CD4-positive, alpha-beta memory T cell (primary cell): ENCODE measurements around the gene JPT1. TPM values are rescaled to one million over a fixed set of nuclear protein-coding genes. Genes with fewer than 3 reads are reported as not detected.

Experiments used
- CTCF ChIA-PET: fragments of 350-600 bp; sonication (Branson Sonifier 250); formaldehyde crosslinking; loops from one replicate; lab custom pipeline; 2021; ENCODE audit warnings: inconsistent platforms; ENCODE audit not compliant: partially characterized antibody; lab: Charles Lee
- POLR2A ChIA-PET: fragments of 350-600 bp; sonication (Branson Sonifier 250); formaldehyde crosslinking; loops from one replicate; lab custom pipeline; 2021; ENCODE audit not compliant: partially characterized antibody; lab: Charles Lee
- DNase-seq, 5 donors: peaks; one replicate each; pipeline versions ENCODE4 v3.0.0 to v3.0.0-alpha.2; 2020 to 2022; ENCODE audit warnings: mixed read lengths in 1 of 5
- H3K27ac ChIP-seq: one replicate; pipeline ENCODE4 v1.7.0; 2013; ENCODE audit warnings: low read depth, low read length
- H3K27me3 ChIP-seq: 2 replicates; pipeline ENCODE4 v1.7.0; 2013; ENCODE audit warnings: mild to moderate bottlenecking, low read length, moderate library complexity; ENCODE audit not compliant: insufficient read depth
- H3K36me3 ChIP-seq: 2 replicates; pipeline ENCODE4 v1.7.0; 2013; ENCODE audit warnings: mild to moderate bottlenecking, low read length, moderate library complexity; ENCODE audit not compliant: insufficient read depth
- H3K4me1 ChIP-seq: 2 replicates; pipeline ENCODE4 v1.7.0; 2013; ENCODE audit warnings: mild to moderate bottlenecking, low read length, moderate library complexity; ENCODE audit not compliant: insufficient read depth
- H3K4me3 ChIP-seq, 2 donors: one replicate each; pipeline ENCODE4 v1.7.0; 2013; ENCODE audit warnings: low read length in 2 of 2, mild to moderate bottlenecking in 1 of 2
- H3K9me3 ChIP-seq, 2 donors: one replicate each; pipeline ENCODE4 v1.7.0; 2013; ENCODE audit warnings: low read length in 2 of 2, control low read depth in 1 of 2; ENCODE audit not compliant: control insufficient read depth in 1 of 2
- H3K27ac Mint-ChIP-seq, 7 donors: one replicate each; pipeline ENCODE4 v1.8.0; 2020 to 2021; ENCODE audit warnings: mixed read lengths in 7 of 7, mild to moderate bottlenecking in 6 of 7, inconsistent platforms in 3 of 7, moderate library complexity in 3 of 7
- H3K27me3 Mint-ChIP-seq, 2 donors: one replicate each; pipeline ENCODE4 v1.8.0; 2020 to 2021; ENCODE audit warnings: mixed read lengths in 2 of 2
- H3K36me3 Mint-ChIP-seq, 2 donors: one replicate each; pipeline ENCODE4 v1.8.0; 2020 to 2021; ENCODE audit warnings: mixed read lengths in 2 of 2, inconsistent platforms in 1 of 2, mild to moderate bottlenecking in 1 of 2
- H3K4me1 Mint-ChIP-seq, 4 donors: one replicate each; pipeline ENCODE4 v1.8.0; 2020 to 2021; ENCODE audit warnings: mixed read lengths in 4 of 4, mild to moderate bottlenecking in 1 of 4
- H3K4me3 Mint-ChIP-seq, 8 donors: one replicate each; pipeline ENCODE4 v1.8.0; 2020 to 2021; ENCODE audit warnings: mixed read lengths in 8 of 8, mild to moderate bottlenecking in 7 of 8, moderate library complexity in 6 of 8, inconsistent platforms in 3 of 8
- H3K9me3 Mint-ChIP-seq, 8 donors: one replicate each; pipeline ENCODE4 v1.8.0; 2020 to 2021; ENCODE audit warnings: mixed read lengths in 8 of 8, mild to moderate bottlenecking in 5 of 8, inconsistent platforms in 3 of 8, moderate library complexity in 1 of 8
- intact Hi-C: fragments of 100-400 bp; cut with micrococcal nuclease; formaldehyde crosslinking; loops from one replicate; pipeline ENCODE4 v1.15.1; 2023
- polyA plus RNA-seq, 2 donors: library from polyadenylated mRNA; unstranded; fragments of 300-500 nt; fragmentation: Illumina TruSeq; gene quantifications; one replicate each; pipeline ENCODE4 v1.2.3, GENCODE V29; 2021
- total RNA-seq, 2 experiments: library from RNA; stranded (reverse); gene quantifications; one replicate each; pipeline ENCODE4 v1.2.3, GENCODE V29; 2021

Gene JPT1
- total and polyA plus RNA-seq, 4 experiments from 2014 or later = 37.8 to 130 (median 72.2) TPM

- Mint-ChIP-seq H3K9me3 (no peaks in the 10 kb centered on the region), H3K4me3 (peak overlapping the region; percentile 49 to 96 (median 94)), H3K36me3 (peaks cover 12 to 29% of the 10 kb centered on the region in 2 donors), H3K27me3 (no peaks in the 10 kb centered on the region), H3K4me1 (peaks cover 29 to 37% (median 31%) of the 10 kb centered on the region in 4 donors), H3K27ac (peak overlapping the region in 5 of 7 donors; percentile 10 to 92 (median 74))
- no peak overlapping the region for H3K4me3 ChIP-seq
- POLR2A ChIA-PET = interaction anchor here (0.8 kb wide), 1 partner anchor 20 kb away, joined by 4 read pairs; the partner anchor contains the start of gene NT5C
- peak overlapping the region; percentile 17 for H3K27ac ChIP-seq
- H3K27me3 ChIP-seq = no peaks in the 10 kb centered on the region
- CTCF ChIA-PET = interaction anchor here (0.9 kb wide), 1 partner anchor 20 kb away, joined by 3 read pairs; no protein-coding TSS in a partner anchor
- no peaks in the 10 kb centered on the region for H3K9me3 ChIP-seq
- H3K4me1 ChIP-seq = peaks cover 24% of the 10 kb centered on the region
- DNase-seq = peak in 1 of 5 donors; percentile 17
- intact Hi-C loops = loop anchor here (2.0 to 5.0 kb wide), 2 partner anchors 21 to 40 kb away; partner anchors contain the start of gene NT5C
- peaks cover 5% of the 10 kb centered on the region for H3K36me3 ChIP-seq
Measured at GRCh38 chr17:75151930-75152329, 2.4 kb downstream of the JPT1 start.

- H3K36me3 Mint-ChIP-seq = peaks cover 22 to 49% of the 10 kb centered on the region in 2 donors
Measured at GRCh38 chr17:75147878-75148546, 6.3 kb downstream of the JPT1 start.

GRCh38 chr17:75146592-75146991 is 7.7 kb downstream of the JPT1 start:
- CTCF ChIA-PET = interaction anchor here (2.7 kb wide), 1 partner anchor 33 kb away, joined by 15 read pairs; no protein-coding TSS in a partner anchor
- H3K9me3 ChIP-seq = no peaks in the 10 kb centered on the region
- H3K4me3 Mint-ChIP-seq = no peak overlapping the region
- no peaks in the 10 kb centered on the region for H3K9me3 Mint-ChIP-seq
- intact Hi-C loops = no loop called here
- peaks cover 8 to 12% (median 9%) of the 10 kb centered on the region in 4 donors for H3K4me1 Mint-ChIP-seq
- H3K27me3 ChIP-seq = no peaks in the 10 kb centered on the region
- H3K4me1 ChIP-seq = peaks cover 2% of the 10 kb centered on the region
- H3K27ac ChIP-seq = no peak overlapping the region
- peak overlapping the region in 4 of 7 donors; percentile 60 to 92 (median 67) for H3K27ac Mint-ChIP-seq
- no peaks in the 10 kb centered on the region for H3K27me3 Mint-ChIP-seq
- peaks cover 22 to 50% of the 10 kb centered on the region in 2 donors for H3K36me3 Mint-ChIP-seq
- H3K36me3 ChIP-seq = peaks cover 27% of the 10 kb centered on the region
- DNase-seq = no peak
- POLR2A ChIA-PET = no interaction called here
- no peak overlapping the region for H3K4me3 ChIP-seq

More at GRCh38 chr17:75147878-75148546, 6.3 kb downstream of the JPT1 start:
- intact Hi-C loops = no loop called here
- DNase-seq = no peak
- ChIA-PET CTCF (interaction anchor here (0.9 to 2.7 kb wide), 4 partner anchors 16 to 34 kb away, joined by 3 to 9 read pairs (median 6); partner anchors contain the start of gene NT5C), POLR2A (interaction anchor here (1.0 to 1.2 kb wide), 3 partner anchors 23 to 141 kb away, joined by 3 read pairs; partner anchors contain the start of gene SLC25A19)
- peaks cover 18 to 26% (median 20%) of the 10 kb centered on the region in 4 donors for H3K4me1 Mint-ChIP-seq
- H3K27me3 ChIP-seq = no peaks in the 10 kb centered on the region
- H3K27ac Mint-ChIP-seq = peak overlapping the region in 4 of 7 donors; percentile 56 to 91 (median 69)
- no peak overlapping the region for H3K4me3 Mint-ChIP-seq
- peaks cover 27% of the 10 kb centered on the region for H3K36me3 ChIP-seq
- no peak overlapping the region for H3K27ac ChIP-seq
- H3K4me1 ChIP-seq = peaks cover 14% of the 10 kb centered on the region
- H3K27me3 Mint-ChIP-seq = no peaks in the 10 kb centered on the region
- no peaks in the 10 kb centered on the region for H3K9me3 ChIP-seq
- H3K4me3 ChIP-seq = no peak overlapping the region
- no peaks in the 10 kb centered on the region for H3K9me3 Mint-ChIP-seq

- Histone ChIP-seq H3K27me3 (no peaks in the 10 kb centered on the region), H3K9me3 (no peaks in the 10 kb centered on the region), H3K27ac (no peak overlapping the region), H3K36me3 (peaks cover 27% of the 10 kb centered on the region), H3K4me3 (no peak overlapping the region), H3K4me1 (peaks cover 16% of the 10 kb centered on the region)
- POLR2A ChIA-PET = interaction anchor here (0.5 to 2.2 kb wide), 5 partner anchors 10 to 622 kb away, joined by 3 to 8 read pairs (median 3); partner anchors contain the start of genes JPT1 and NT5C
- intact Hi-C loops = no loop called here
- H3K36me3 Mint-ChIP-seq = peaks cover 25 to 57% of the 10 kb centered on the region in 2 donors
- H3K27me3 Mint-ChIP-seq = no peaks in the 10 kb centered on the region
- peaks cover 15 to 26% (median 21%) of the 10 kb centered on the region in 4 donors for H3K4me1 Mint-ChIP-seq
- CTCF ChIA-PET = interaction anchor here (0.7 to 2.7 kb wide), 7 partner anchors 14 to 126 kb away, joined by 3 to 15 read pairs (median 3); partner anchors contain the start of genes MIF4GD and NT5C
- H3K4me3 Mint-ChIP-seq = no peak overlapping the region
- H3K9me3 Mint-ChIP-seq = no peaks in the 10 kb centered on the region
- peak overlapping the region in 3 of 7 donors; percentile 42 to 70 (median 57) for H3K27ac Mint-ChIP-seq
- no peak for DNase-seq
Measured at GRCh38 chr17:75144816-75145512, 9.3 kb downstream of the JPT1 start.

- Mint-ChIP-seq H3K9me3 (no peaks in the 10 kb centered on the region), H3K4me1 (peaks cover 8 to 25% (median 15%) of the 10 kb centered on the region in 4 donors), H3K27ac (peak overlapping the region in 1 of 7 donors; percentile 22), H3K27me3 (no peaks in the 10 kb centered on the region), H3K36me3 (peaks cover 18 to 40% of the 10 kb centered on the region in 2 donors), H3K4me3 (no peak overlapping the region)
- ChIA-PET CTCF (interaction anchor here (2.0 kb wide), 1 partner anchor 59 kb away, joined by 6 read pairs; no protein-coding TSS in a partner anchor), POLR2A (interaction anchor here (1.4 to 2.9 kb wide), 2 partner anchors 12 to 18 kb away, joined by 5 to 12 read pairs; partner anchors contain the start of gene JPT1)
- H3K27me3 ChIP-seq = no peaks in the 10 kb centered on the region
- intact Hi-C loops = no loop called here
- peaks cover 16% of the 10 kb centered on the region for H3K4me1 ChIP-seq
- H3K27ac ChIP-seq = no peak overlapping the region
- H3K4me3 ChIP-seq = no peak overlapping the region
- no peak for DNase-seq
- peaks cover 27% of the 10 kb centered on the region for H3K36me3 ChIP-seq
- no peaks in the 10 kb centered on the region for H3K9me3 ChIP-seq
Measured at GRCh38 chr17:75142236-75142971, 11.9 kb downstream of the JPT1 start.

GRCh38 chr17:75138519-75138918 is 15.8 kb downstream of the JPT1 start:
- intact Hi-C loops = no loop called here
- peaks cover 8 to 25% (median 12%) of the 10 kb centered on the region in 4 donors for H3K4me1 Mint-ChIP-seq
- no peaks in the 10 kb centered on the region for H3K27me3 ChIP-seq
- POLR2A ChIA-PET = interaction anchor here (1.3 kb wide), 1 partner anchor 25 kb away, joined by 6 read pairs; no protein-coding TSS in a partner anchor
- no peaks in the 10 kb centered on the region for H3K9me3 ChIP-seq
- H3K36me3 Mint-ChIP-seq = peaks cover 3 to 22% of the 10 kb centered on the region in 2 donors
- H3K27ac ChIP-seq = no peak overlapping the region
- H3K4me3 Mint-ChIP-seq = no peak overlapping the region
- CTCF ChIA-PET = interaction anchor here (0.7 to 3.3 kb wide), 2 partner anchors 8 to 24 kb away, joined by 3 to 20 read pairs; no protein-coding TSS in a partner anchor
- no peak overlapping the region for H3K4me3 ChIP-seq
- H3K4me1 ChIP-seq = peaks cover 16% of the 10 kb centered on the region
- peak overlapping the region in 3 of 7 donors; percentile 12 to 32 (median 25) for H3K27ac Mint-ChIP-seq
- DNase-seq = no peak
- no peaks in the 10 kb centered on the region for H3K36me3 ChIP-seq
- H3K9me3 Mint-ChIP-seq = no peaks in the 10 kb centered on the region
- H3K27me3 Mint-ChIP-seq = no peaks in the 10 kb centered on the region
